ENCODE measurements around the gene TTC22. TPM values are rescaled to one million over a fixed set of nuclear protein-coding genes. Genes with fewer than 3 reads are reported as not detected.

The TTC22 gene
- total RNA-seq, 1 experiment from 2014 or later: 0.59 TPM

DNA sequence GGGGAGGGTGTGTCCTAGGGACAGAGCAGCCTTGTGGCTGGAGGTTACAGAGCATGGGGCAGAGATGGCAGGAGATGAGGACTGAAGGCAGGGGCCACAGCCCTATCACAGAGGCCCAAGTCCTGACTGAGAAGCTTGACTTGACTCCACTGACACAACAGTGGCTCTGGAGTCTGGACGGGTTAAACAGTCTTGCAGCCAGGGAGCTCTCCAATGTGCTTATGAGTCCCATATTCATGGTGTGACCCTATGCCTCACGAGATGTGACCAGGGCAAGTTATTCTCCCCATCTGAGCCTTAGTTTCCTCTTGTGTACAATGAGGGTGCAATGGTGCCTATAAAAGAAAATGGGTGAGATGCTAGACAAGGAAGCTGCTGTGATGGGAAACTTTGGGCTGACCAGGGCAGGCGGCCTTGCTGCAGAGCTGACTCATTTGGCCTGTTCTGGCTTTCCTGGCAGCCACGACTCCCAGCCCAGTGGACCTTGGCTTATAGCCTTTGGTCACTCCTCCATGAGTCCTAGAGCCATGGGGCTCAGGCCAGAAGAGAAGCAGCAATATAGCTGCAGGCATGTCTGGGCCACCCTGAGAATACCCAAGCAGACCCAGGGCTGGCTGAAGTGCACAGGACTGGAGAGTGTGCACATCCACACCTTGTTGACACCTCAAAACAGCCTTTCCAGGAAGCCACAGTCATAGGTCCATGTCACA lies 2.8 kb upstream of the TTC22 start:
- no peak overlapping the region for H2BK20ac ChIP-seq (ENCODE audit: low read depth, low read length, poor library complexity, severe bottlenecking)
- TF ChIP-seq, protein P1, sequence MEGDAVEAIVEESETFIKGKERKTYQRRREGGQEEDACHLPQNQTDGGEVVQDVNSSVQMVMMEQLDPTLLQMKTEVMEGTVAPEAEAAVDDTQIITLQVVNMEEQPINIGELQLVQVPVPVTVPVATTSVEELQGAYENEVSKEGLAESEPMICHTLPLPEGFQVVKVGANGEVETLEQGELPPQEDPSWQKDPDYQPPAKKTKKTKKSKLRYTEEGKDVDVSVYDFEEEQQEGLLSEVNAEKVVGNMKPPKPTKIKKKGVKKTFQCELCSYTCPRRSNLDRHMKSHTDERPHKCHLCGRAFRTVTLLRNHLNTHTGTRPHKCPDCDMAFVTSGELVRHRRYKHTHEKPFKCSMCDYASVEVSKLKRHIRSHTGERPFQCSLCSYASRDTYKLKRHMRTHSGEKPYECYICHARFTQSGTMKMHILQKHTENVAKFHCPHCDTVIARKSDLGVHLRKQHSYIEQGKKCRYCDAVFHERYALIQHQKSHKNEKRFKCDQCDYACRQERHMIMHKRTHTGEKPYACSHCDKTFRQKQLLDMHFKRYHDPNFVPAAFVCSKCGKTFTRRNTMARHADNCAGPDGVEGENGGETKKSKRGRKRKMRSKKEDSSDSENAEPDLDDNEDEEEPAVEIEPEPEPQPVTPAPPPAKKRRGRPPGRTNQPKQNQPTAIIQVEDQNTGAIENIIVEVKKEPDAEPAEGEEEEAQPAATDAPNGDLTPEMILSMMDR (conservative IDR thresholded peaks at IDR 0.05): no peak
- H3K27me3 Mint-ChIP-seq (ENCODE audit: low read depth): peaks cover 33% of the 10 kb centered on the region
- DNase-seq: peak; percentile 24
- no peaks in the 10 kb centered on the region for H3K79me2 ChIP-seq (ENCODE audit: insufficient read depth, low read length)
- no peak overlapping the region for H3T11ph ChIP-seq (ENCODE audit: low read length)
- H3K14ac ChIP-seq (ENCODE audit: insufficient read depth, low read length): no peak overlapping the region
- H3K4me3 Mint-ChIP-seq: no peak overlapping the region
- no peak overlapping the region for H3K4me2 ChIP-seq (ENCODE audit: insufficient read depth, insufficient read length, low read length)
- H3K9me3 ChIP-seq (ENCODE audit: control insufficient read depth, low read depth, low read length): no peaks in the 10 kb centered on the region
- H2AFZ ChIP-seq (ENCODE audit: low read length): no peak overlapping the region
- H3K27ac Mint-ChIP-seq: no peak overlapping the region
- H4K5ac ChIP-seq (ENCODE audit: insufficient read length, low read depth, low read length): no peak overlapping the region
- H2AK5ac ChIP-seq (ENCODE audit: insufficient read length, low read length): no peak overlapping the region
- H2BK15ac ChIP-seq (ENCODE audit: low read depth, low read length): no peak overlapping the region
- H3K23me2 ChIP-seq (ENCODE audit: insufficient read length, low read depth, low read length, poor library complexity, severe bottlenecking): no peaks in the 10 kb centered on the region
- no peak overlapping the region for H3K27ac ChIP-seq (ENCODE audit: insufficient read length, low read depth, low read length)
- no peak overlapping the region for H3K4ac ChIP-seq (ENCODE audit: low read depth, low read length)
- no peaks in the 10 kb centered on the region for H3K79me1 ChIP-seq (ENCODE audit: insufficient read depth, low read depth, low read length, poor library complexity, severe bottlenecking)
- no peak overlapping the region for H3K18ac ChIP-seq (ENCODE audit: insufficient read length, low read depth, low read length)
- no peaks in the 10 kb centered on the region for H3K36me3 Mint-ChIP-seq (ENCODE audit: insufficient read depth in 1 of 3, low read depth in 3 of 3)
- H2BK12ac ChIP-seq (ENCODE audit: insufficient read length, low read depth, low read length): no peak overlapping the region
- no peaks in the 10 kb centered on the region for H3K9me3 Mint-ChIP-seq
- no peak overlapping the region for H3K23ac ChIP-seq (ENCODE audit: insufficient read length, low read depth, low read length)
- WGBS (ENCODE audit: extremely low coverage, insufficient read length, low lambda C conversion rate): no CpG with 5 or more reads among the region's 4 CpGs
- no peak overlapping the region for H4K8ac ChIP-seq (replicated peaks; ENCODE audit: insufficient read length, low read depth, low read length)
- no peak overlapping the region for H3K9ac ChIP-seq (ENCODE audit: extremely low read depth, insufficient read length, low read length)
- no peaks in the 10 kb centered on the region for H3K4me1 ChIP-seq (ENCODE audit: insufficient read depth, low read length)
- no peak overlapping the region for H2BK5ac ChIP-seq (ENCODE audit: insufficient read length, low read length)
- peaks cover 5 to 10% of the 10 kb centered on the region in 2 experiments for H3K4me1 Mint-ChIP-seq
- H2BK120ac ChIP-seq (ENCODE audit: low read depth, low read length, poor library complexity, severe bottlenecking): no peak overlapping the region
- no peak overlapping the region for H3K56ac ChIP-seq (ENCODE audit: insufficient read length, low read depth, low read length)
- H4K20me1 ChIP-seq (ENCODE audit: control insufficient read depth, insufficient read depth, insufficient read length): no peaks in the 10 kb centered on the region
- H4K91ac ChIP-seq (ENCODE audit: insufficient read length, low read depth, low read length): no peak overlapping the region
- H3K27me3 ChIP-seq (ENCODE audit: insufficient read depth, low read length): no peaks in the 10 kb centered on the region; the same call in 1 of the 2 replicates
